H9 (cell line): ENCODE measurements around the gene CEP55. TPM values are rescaled to one million over a fixed set of nuclear protein-coding genes. Genes with fewer than 3 reads are reported as not detected.

Experiments
- DNase-seq: peaks from one replicate; pipeline ENCODE4 v3.0.0-alpha.2; 2017
- H2AFZ ChIP-seq: one replicate; pipeline ENCODE4 v1.6.1; 2013; ENCODE audit warnings: mild to moderate bottlenecking, low read length, control low read depth, moderate library complexity
- H2AK5ac ChIP-seq: 2 replicates; pipeline ENCODE4 v1.6.1; 2013; ENCODE audit warnings: low read length, control low read depth, mixed read lengths; ENCODE audit not compliant: insufficient read length
- H2BK120ac ChIP-seq: one replicate; pipeline ENCODE4 v1.6.1; 2013; ENCODE audit warnings: low read depth, mild to moderate bottlenecking, low read length, control low read depth, inconsistent platforms; ENCODE audit not compliant: poor library complexity, severe bottlenecking
- H2BK12ac ChIP-seq: 2 replicates; pipeline ENCODE4 v1.6.1; 2013; ENCODE audit warnings: low read length, control low read depth, mixed read lengths, low read depth; ENCODE audit not compliant: insufficient read length
- H2BK15ac ChIP-seq: 2 replicates; pipeline ENCODE4 v1.6.1; 2013; ENCODE audit warnings: low read depth, low read length, control low read depth
- H2BK20ac ChIP-seq: one replicate; pipeline ENCODE4 v1.6.1; 2013; ENCODE audit warnings: low read depth, mild to moderate bottlenecking, low read length, control low read depth, inconsistent platforms; ENCODE audit not compliant: poor library complexity, severe bottlenecking
- H2BK5ac ChIP-seq: 2 replicates; pipeline ENCODE4 v1.6.1; 2013; ENCODE audit warnings: low read length, control low read depth, mixed read lengths; ENCODE audit not compliant: insufficient read length
- H3K14ac ChIP-seq: 2 replicates; pipeline ENCODE4 v1.6.1; 2013; ENCODE audit warnings: low read length, control low read depth; ENCODE audit not compliant: insufficient read depth
- H3K18ac ChIP-seq: 2 replicates; pipeline ENCODE4 v1.6.1; 2013; ENCODE audit warnings: low read depth, mild to moderate bottlenecking, mixed read lengths, low read length, control low read depth; ENCODE audit not compliant: insufficient read length
- H3K23ac ChIP-seq: 2 replicates; pipeline ENCODE4 v1.6.1; 2013; ENCODE audit warnings: low read length, control low read depth, mixed read lengths, low read depth; ENCODE audit not compliant: insufficient read length
- H3K23me2 ChIP-seq: 2 replicates; pipeline ENCODE4 v1.6.1; 2013; ENCODE audit warnings: low read depth, mild to moderate bottlenecking, mixed read lengths, low read length, control low read depth; ENCODE audit not compliant: insufficient read length, poor library complexity, severe bottlenecking
- H3K27ac ChIP-seq: 2 replicates; pipeline ENCODE4 v1.5.1; 2013; ENCODE audit warnings: low read length, control low read depth, mixed read lengths, low read depth; ENCODE audit not compliant: insufficient read length
- H3K27me3 ChIP-seq: 2 replicates; pipeline ENCODE4 v1.6.1; 2013; ENCODE audit warnings: low read length, control low read depth, inconsistent platforms; ENCODE audit not compliant: insufficient read depth
- H3K4ac ChIP-seq: 2 replicates; pipeline ENCODE4 v1.6.1; 2013; ENCODE audit warnings: low read depth, mild to moderate bottlenecking, control low read depth, inconsistent platforms, low read length, moderate library complexity
- H3K4me1 ChIP-seq: 2 replicates; pipeline ENCODE4 v1.6.1; 2013; ENCODE audit warnings: low read length, control low read depth, inconsistent platforms; ENCODE audit not compliant: insufficient read depth
- H3K4me2 ChIP-seq: 2 replicates; pipeline ENCODE4 v1.6.1; 2013; ENCODE audit warnings: low read length, control low read depth, mixed read lengths; ENCODE audit not compliant: insufficient read length, insufficient read depth
- H3K56ac ChIP-seq: 2 replicates; pipeline ENCODE4 v1.6.1; 2013; ENCODE audit warnings: low read depth, mild to moderate bottlenecking, mixed read lengths, low read length, control low read depth; ENCODE audit not compliant: insufficient read length
- H3K79me1 ChIP-seq: 2 replicates; pipeline ENCODE4 v1.6.1; 2013; ENCODE audit warnings: low read depth, mild to moderate bottlenecking, moderate library complexity, low read length, control low read depth, inconsistent platforms; ENCODE audit not compliant: insufficient read depth, poor library complexity, severe bottlenecking
- H3K79me2 ChIP-seq: 2 replicates; pipeline ENCODE4 v1.6.1; 2013; ENCODE audit warnings: low read length, control low read depth, inconsistent platforms; ENCODE audit not compliant: insufficient read depth
- H3K9ac ChIP-seq: 2 replicates; pipeline ENCODE4 v1.6.1; 2013; ENCODE audit warnings: low read length, control low read depth, mixed read lengths; ENCODE audit not compliant: insufficient read length; ENCODE audit errors: extremely low read depth
- H3K9me3 ChIP-seq: one replicate; pipeline ENCODE4 v1.6.1; 2013; ENCODE audit warnings: low read depth, low read length, inconsistent platforms; ENCODE audit not compliant: control insufficient read depth
- H3T11ph ChIP-seq: one replicate; pipeline ENCODE4 v1.6.1; 2013; ENCODE audit warnings: mild to moderate bottlenecking, low read length, control low read depth, inconsistent platforms
- H4K20me1 ChIP-seq: one replicate; pipeline ENCODE4 v1.6.1; 2013; ENCODE audit not compliant: control insufficient read depth, insufficient read length, insufficient read depth
- H4K5ac ChIP-seq: 2 replicates; pipeline ENCODE4 v1.6.1; 2013; ENCODE audit warnings: low read depth, mild to moderate bottlenecking, mixed read lengths, low read length, control low read depth; ENCODE audit not compliant: insufficient read length
- H4K8ac ChIP-seq: replicated peaks from 2 replicates; pipeline ENCODE4 v1.6.1; 2013; ENCODE audit warnings: low read length, control low read depth, mixed read lengths, low read depth; ENCODE audit not compliant: insufficient read length
- H4K91ac ChIP-seq: 2 replicates; pipeline ENCODE4 v1.6.1; 2013; ENCODE audit warnings: low read depth, mild to moderate bottlenecking, moderate library complexity, mixed read lengths, low read length, control low read depth; ENCODE audit not compliant: insufficient read length
- H3K27ac Mint-ChIP-seq, 3 experiments: 2 replicates in 2 of 3; 3 replicates in 1 of 3; pipeline ENCODE4 v1.8.0; 2020 to 2021; ENCODE audit warnings: mixed read lengths in 3 of 3, mild to moderate bottlenecking in 1 of 3, moderate library complexity in 1 of 3
- H3K27me3 Mint-ChIP-seq: 2 replicates; pipeline ENCODE4 v1.8.0; 2021; ENCODE audit warnings: low read depth, mild to moderate bottlenecking, moderate library complexity, mixed read lengths
- H3K36me3 Mint-ChIP-seq, 3 experiments: 2 replicates in 2 of 3; 3 replicates in 1 of 3; pipeline ENCODE4 v1.8.0; 2020 to 2021; ENCODE audit warnings: low read depth in 3 of 3, mixed read lengths in 3 of 3; ENCODE audit not compliant: insufficient read depth in 1 of 3
- H3K4me1 Mint-ChIP-seq, 2 experiments: 2 replicates each; pipeline ENCODE4 v1.8.0; 2020; ENCODE audit warnings: mixed read lengths in 2 of 2
- H3K4me3 Mint-ChIP-seq, 2 experiments: 2 replicates in 1 of 2; 3 replicates in 1 of 2; pipeline ENCODE4 v1.8.0; 2020 to 2021; ENCODE audit warnings: mild to moderate bottlenecking in 2 of 2, mixed read lengths in 2 of 2, moderate library complexity in 1 of 2
- H3K9me3 Mint-ChIP-seq, 2 experiments: 2 replicates in 1 of 2; 3 replicates in 1 of 2; pipeline ENCODE4 v1.8.0; 2020; ENCODE audit warnings: mild to moderate bottlenecking in 2 of 2, mixed read lengths in 2 of 2, moderate library complexity in 1 of 2
- WGBS: extraction: QIAGEN DNeasy Blood & Tissue Kit; methylation state at CpG from one replicate; pipeline ENCODE4 v1.1.7; 2013; ENCODE audit warnings: missing lambda C conversion rate, low lambda C conversion rate, mixed read lengths; ENCODE audit not compliant: insufficient read length; ENCODE audit errors: extremely low coverage; 5-methylcytosine and 5-hydroxymethylcytosine counted together
- total RNA-seq: library from RNA; stranded (reverse); gene quantifications from 2 replicates; pipeline ENCODE4 v1.2.1, GENCODE V29; 2021
- TF ChIP-seq, protein P1 (sequence below): fragments of 200-600 bp; sonication (generic); conservative IDR thresholded peaks from 3 replicates; pipeline ENCODE4 v1.8.0; 2021; ENCODE audit warnings: antibody characterized with exemption, mild to moderate bottlenecking

CEP55 gene
- total RNA-seq, 1 experiment from 2014 or later: 17.8 TPM

DNA sequence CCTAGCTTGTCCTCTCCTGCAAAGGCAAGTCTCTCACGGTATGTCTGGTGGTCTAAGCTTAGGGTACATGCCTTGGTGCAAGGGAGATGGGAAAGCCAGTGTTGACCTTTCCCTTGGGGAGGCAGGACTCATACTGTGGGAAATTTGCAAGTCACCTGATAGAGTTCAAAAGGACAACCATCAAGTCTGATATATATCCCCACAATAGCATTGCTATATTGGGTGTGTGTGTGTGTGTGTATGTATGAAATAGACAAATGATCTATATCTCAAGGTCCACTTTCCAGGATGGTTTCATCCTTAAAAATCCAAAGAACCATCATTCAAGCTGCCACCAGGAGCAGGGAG is 57.9 kb downstream of the CEP55 start:
- peaks cover 7 to 8% of the 10 kb centered on the region in 2 experiments for H3K4me1 Mint-ChIP-seq
- no CpG with 5 or more reads among the region's 1 CpG for WGBS

More for the DNA sequence above, 57.9 kb downstream of the CEP55 start:
- H3K4ac ChIP-seq: no peak overlapping the region
- peaks cover 0 to under 1% (median 0%) of the 10 kb centered on the region in 3 experiments; a peak in 1 of 7 replicates for H3K36me3 Mint-ChIP-seq
- H2BK15ac ChIP-seq: no peak overlapping the region
- TF ChIP-seq, protein P1, sequence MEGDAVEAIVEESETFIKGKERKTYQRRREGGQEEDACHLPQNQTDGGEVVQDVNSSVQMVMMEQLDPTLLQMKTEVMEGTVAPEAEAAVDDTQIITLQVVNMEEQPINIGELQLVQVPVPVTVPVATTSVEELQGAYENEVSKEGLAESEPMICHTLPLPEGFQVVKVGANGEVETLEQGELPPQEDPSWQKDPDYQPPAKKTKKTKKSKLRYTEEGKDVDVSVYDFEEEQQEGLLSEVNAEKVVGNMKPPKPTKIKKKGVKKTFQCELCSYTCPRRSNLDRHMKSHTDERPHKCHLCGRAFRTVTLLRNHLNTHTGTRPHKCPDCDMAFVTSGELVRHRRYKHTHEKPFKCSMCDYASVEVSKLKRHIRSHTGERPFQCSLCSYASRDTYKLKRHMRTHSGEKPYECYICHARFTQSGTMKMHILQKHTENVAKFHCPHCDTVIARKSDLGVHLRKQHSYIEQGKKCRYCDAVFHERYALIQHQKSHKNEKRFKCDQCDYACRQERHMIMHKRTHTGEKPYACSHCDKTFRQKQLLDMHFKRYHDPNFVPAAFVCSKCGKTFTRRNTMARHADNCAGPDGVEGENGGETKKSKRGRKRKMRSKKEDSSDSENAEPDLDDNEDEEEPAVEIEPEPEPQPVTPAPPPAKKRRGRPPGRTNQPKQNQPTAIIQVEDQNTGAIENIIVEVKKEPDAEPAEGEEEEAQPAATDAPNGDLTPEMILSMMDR: no peak
- H3K79me1 ChIP-seq: no peaks in the 10 kb centered on the region
- H3K79me2 ChIP-seq: no peaks in the 10 kb centered on the region
- no peak overlapping the region for H3K18ac ChIP-seq
- no peak overlapping the region for H3K4me2 ChIP-seq
- no peaks in the 10 kb centered on the region for H3K9me3 ChIP-seq
- no peak overlapping the region for H3K9ac ChIP-seq
- H3K27ac ChIP-seq: no peak overlapping the region
- no peak overlapping the region for H4K5ac ChIP-seq
- H3T11ph ChIP-seq: no peak overlapping the region
- no peak overlapping the region for H3K56ac ChIP-seq
- H2AFZ ChIP-seq: no peak overlapping the region
- no peaks in the 10 kb centered on the region; the same call in 1 of the 2 replicates for H3K4me1 ChIP-seq
- H3K23me2 ChIP-seq: no peaks in the 10 kb centered on the region
- H2BK5ac ChIP-seq: no peak overlapping the region
- H2BK20ac ChIP-seq: no peak overlapping the region
- H2AK5ac ChIP-seq: no peak overlapping the region
- no peaks in the 10 kb centered on the region for H3K27me3 ChIP-seq
- H4K8ac ChIP-seq: no peak overlapping the region
- no peak overlapping the region for H3K27ac Mint-ChIP-seq
- H3K9me3 Mint-ChIP-seq: peaks cover under 1% of the 10 kb centered on the region in 2 experiments; a peak in 1 of 5 replicates
- no peak for DNase-seq
- H2BK120ac ChIP-seq: no peak overlapping the region
- H3K14ac ChIP-seq: no peak overlapping the region
- H3K27me3 Mint-ChIP-seq: peaks cover 10% of the 10 kb centered on the region
- H2BK12ac ChIP-seq: no peak overlapping the region
- H3K23ac ChIP-seq: no peak overlapping the region
- H4K91ac ChIP-seq: no peak overlapping the region
- no peaks in the 10 kb centered on the region for H4K20me1 ChIP-seq
- no peak overlapping the region for H3K4me3 Mint-ChIP-seq
